Ishikawa (cell line): ENCODE measurements around the gene CELSR1.

ENCODE experiments used
- CREB1 ChIP-seq: IDR thresholded peaks from 2 replicates; pipeline ENCODE4 v1.6.1; 2012; ENCODE audit warnings: low read depth
- EP300 ChIP-seq: IDR thresholded peaks from 2 replicates; pipeline ENCODE4 v1.6.1; 2012; ENCODE audit warnings: borderline replicate concordance
- FOXM1 ChIP-seq: IDR thresholded peaks from 2 replicates; pipeline ENCODE4 v1.6.1; 2012; ENCODE audit warnings: low read depth, borderline replicate concordance
- MAX ChIP-seq: IDR thresholded peaks from 2 replicates; pipeline ENCODE4 v1.6.1; 2012
- NFIC ChIP-seq: IDR thresholded peaks from 2 replicates; pipeline ENCODE4 v1.6.1; 2012
- RAD21 ChIP-seq: IDR thresholded peaks from 2 replicates; pipeline ENCODE4 v1.6.1; 2012; ENCODE audit warnings: low read depth
- REST ChIP-seq: IDR thresholded peaks from 2 replicates; pipeline ENCODE4 v1.6.1; 2012; ENCODE audit warnings: low read depth, mild to moderate bottlenecking
- USF1 ChIP-seq: IDR thresholded peaks from 2 replicates; pipeline ENCODE4 v1.6.1; 2012
- YY1 ChIP-seq: IDR thresholded peaks from 2 replicates; pipeline ENCODE4 v1.6.1; 2012; ENCODE audit warnings: low read depth

GRCh38 chr22:46402505-46402904 lies 134.9 kb downstream of the CELSR1 start:
- TF ChIP-seq RAD21 (no peak), REST (no peak), EP300 (no peak), USF1 (no peak), YY1 (no peak), CREB1 (no peak), NFIC (no peak), MAX (no peak), FOXM1 (no peak)
